UCSD-AML1 (cell line): ENCODE data around the gene EPHA5.

ENCODE experiments used
- DNase-seq: peaks from one replicate; lab custom pipeline; 2025; ENCODE audit not compliant: unreplicated experiment; lab: John Stamatoyannopoulos, UW

EPHA5 gene

GRCh38 chr4:65635051-65635821 is 35.1 kb downstream of the EPHA5 start:
- no peak for DNase-seq

GRCh38 chr4:65624651-65625050 is 45.6 kb downstream of the EPHA5 start:
- no peak for DNase-seq

- no peak for DNase-seq
Measured at GRCh38 chr4:65623506-65623905, 46.8 kb downstream of the EPHA5 start.

GRCh38 chr4:65617416-65617815 is 52.9 kb downstream of the EPHA5 start:
- no peak for DNase-seq

- DNase-seq: no peak
Measured at GRCh38 chr4:65604515-65604914, 65.8 kb downstream of the EPHA5 start.

GRCh38 chr4:65600656-65601055 is 69.6 kb downstream of the EPHA5 start:
- DNase-seq: no peak

GRCh38 chr4:65599340-65599739 is 70.9 kb downstream of the EPHA5 start:
- DNase-seq: no peak

- no peak for DNase-seq
Measured at GRCh38 chr4:65597697-65598096, 72.6 kb downstream of the EPHA5 start.

GRCh38 chr4:65592089-65592488 is 78.2 kb downstream of the EPHA5 start:
- no peak for DNase-seq

- DNase-seq: no peak
Measured at GRCh38 chr4:65589921-65590320, 80.4 kb downstream of the EPHA5 start.

GRCh38 chr4:65589331-65589730 is 81.0 kb downstream of the EPHA5 start:
- DNase-seq: no peak

GRCh38 chr4:65580551-65580950 is 89.7 kb downstream of the EPHA5 start:
- DNase-seq: no peak

GRCh38 chr4:65566473-65566872 is 103.8 kb downstream of the EPHA5 start:
- no peak for DNase-seq

GRCh38 chr4:65561164-65561563 is 109.1 kb downstream of the EPHA5 start:
- no peak for DNase-seq

GRCh38 chr4:65559270-65559669 is 111.0 kb downstream of the EPHA5 start:
- no peak for DNase-seq

- DNase-seq: no peak
Measured at GRCh38 chr4:65552057-65552456, 118.2 kb downstream of the EPHA5 start.

- no peak for DNase-seq
Measured at GRCh38 chr4:65550500-65550899, 119.8 kb downstream of the EPHA5 start.

GRCh38 chr4:65546882-65547416 is 123.3 kb downstream of the EPHA5 start:
- DNase-seq: no peak

GRCh38 chr4:65538571-65538970 is 131.7 kb downstream of the EPHA5 start:
- no peak for DNase-seq

- DNase-seq: no peak
Measured at GRCh38 chr4:65535113-65535512, 135.2 kb downstream of the EPHA5 start.

- no peak for DNase-seq
Measured at GRCh38 chr4:65521666-65522065, 148.6 kb downstream of the EPHA5 start.

- no peak for DNase-seq
Measured at GRCh38 chr4:65515646-65516045, 154.6 kb downstream of the EPHA5 start.

GRCh38 chr4:65510976-65511375 is 159.3 kb downstream of the EPHA5 start:
- no peak for DNase-seq
